Cardiac fibroblast (primary cell): ENCODE measurements around the gene SPOCK3.

Experiments
- DNase-seq, 2 donors: peaks; one replicate each; pipeline versions ENCODE4 v3.0.0 to v3.0.0-alpha.2; 2010; ENCODE audit warnings: low read depth in 2 of 2
- H3K4me3 ChIP-seq, 2 donors: replicated peaks in 1 of 2; 1 replicate in 1 of 2; 2 replicates in 1 of 2; pipeline ENCODE4 v1.5.1; 2011; ENCODE audit warnings: low read depth in 2 of 2, low read length in 2 of 2, mild to moderate bottlenecking in 2 of 2, moderate library complexity in 1 of 2
- TF ChIP-seq, protein P1 (sequence below): IDR thresholded peaks from one replicate; pipeline ENCODE4 v1.5.1; 2011; ENCODE audit warnings: low read depth, mild to moderate bottlenecking, low read length, inconsistent platforms

SPOCK3 gene

DNA sequence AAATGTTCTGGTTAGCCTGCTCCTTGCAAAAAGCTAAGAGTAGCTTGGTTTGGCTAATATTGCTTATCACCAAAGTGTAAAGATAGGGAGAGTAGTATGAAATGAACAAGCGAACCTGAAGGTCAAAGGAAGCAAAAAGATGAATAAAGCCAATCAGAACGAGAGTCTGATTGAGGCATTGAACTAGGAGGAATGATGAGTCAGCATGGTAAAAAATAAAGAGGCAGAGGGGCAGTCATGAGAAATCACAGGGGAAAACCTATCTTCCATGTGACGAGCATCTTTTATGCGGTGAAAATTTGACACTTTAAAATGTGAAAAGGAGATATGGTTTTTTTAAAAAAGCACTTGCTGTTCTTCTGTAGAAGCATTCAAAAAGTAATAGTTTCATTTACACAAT, 533.7 kb downstream of the SPOCK3 start:
- TF ChIP-seq, protein P1, sequence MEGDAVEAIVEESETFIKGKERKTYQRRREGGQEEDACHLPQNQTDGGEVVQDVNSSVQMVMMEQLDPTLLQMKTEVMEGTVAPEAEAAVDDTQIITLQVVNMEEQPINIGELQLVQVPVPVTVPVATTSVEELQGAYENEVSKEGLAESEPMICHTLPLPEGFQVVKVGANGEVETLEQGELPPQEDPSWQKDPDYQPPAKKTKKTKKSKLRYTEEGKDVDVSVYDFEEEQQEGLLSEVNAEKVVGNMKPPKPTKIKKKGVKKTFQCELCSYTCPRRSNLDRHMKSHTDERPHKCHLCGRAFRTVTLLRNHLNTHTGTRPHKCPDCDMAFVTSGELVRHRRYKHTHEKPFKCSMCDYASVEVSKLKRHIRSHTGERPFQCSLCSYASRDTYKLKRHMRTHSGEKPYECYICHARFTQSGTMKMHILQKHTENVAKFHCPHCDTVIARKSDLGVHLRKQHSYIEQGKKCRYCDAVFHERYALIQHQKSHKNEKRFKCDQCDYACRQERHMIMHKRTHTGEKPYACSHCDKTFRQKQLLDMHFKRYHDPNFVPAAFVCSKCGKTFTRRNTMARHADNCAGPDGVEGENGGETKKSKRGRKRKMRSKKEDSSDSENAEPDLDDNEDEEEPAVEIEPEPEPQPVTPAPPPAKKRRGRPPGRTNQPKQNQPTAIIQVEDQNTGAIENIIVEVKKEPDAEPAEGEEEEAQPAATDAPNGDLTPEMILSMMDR = no peak
- no peak for DNase-seq
- no peak overlapping the region for H3K4me3 ChIP-seq

DNA sequence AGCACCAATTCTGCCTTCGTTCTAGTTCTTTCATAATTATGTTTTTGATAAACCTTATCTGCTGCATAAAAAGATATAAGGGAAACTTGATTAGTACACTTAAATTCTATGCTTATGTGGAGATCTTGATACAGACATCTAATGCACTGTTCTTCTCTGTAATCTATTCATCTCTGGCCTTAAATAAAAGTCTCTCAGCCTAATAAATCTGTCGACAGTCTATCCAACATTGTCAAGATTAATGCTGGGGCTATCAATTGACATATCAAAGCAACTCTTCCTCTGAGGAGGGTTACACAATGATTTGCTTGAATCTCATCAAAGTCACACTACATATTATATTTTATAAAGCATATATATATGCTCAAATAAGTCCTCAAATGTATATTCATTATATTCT, 545.5 kb downstream of the SPOCK3 start:
- H3K4me3 ChIP-seq = no peak overlapping the region
- TF ChIP-seq, protein P1 = no peak
- no peak for DNase-seq

DNA sequence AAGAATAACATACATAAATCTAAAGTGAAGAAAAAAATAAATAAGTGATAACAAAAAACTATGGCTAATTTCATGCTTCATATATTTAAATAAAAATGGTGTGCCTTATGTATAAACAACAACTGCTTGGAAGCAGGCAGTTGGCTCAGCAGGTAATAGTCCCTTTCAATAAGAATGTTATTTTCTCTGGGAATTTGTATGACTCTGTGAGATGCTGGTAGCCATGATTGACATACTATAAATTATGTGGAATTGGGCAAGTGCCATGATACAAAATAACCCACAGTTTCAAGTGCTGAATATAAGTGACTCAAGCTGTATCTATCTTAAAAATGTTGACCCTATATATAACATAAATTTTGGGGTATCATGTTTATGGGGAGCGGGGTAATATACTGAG, 546.5 kb downstream of the SPOCK3 start:
- TF ChIP-seq, protein P1 = no peak
- DNase-seq = no peak
- H3K4me3 ChIP-seq = no peak overlapping the region
